GM12872 (cell line): ENCODE measurements around the gene GLOD4.

Experiments
- TF ChIP-seq, protein P1 (sequence below): IDR thresholded peaks from 3 replicates; pipeline ENCODE4 v1.5.1; 2011; ENCODE audit warnings: low read depth, mild to moderate bottlenecking, low read length, moderate library complexity; ENCODE audit not compliant: insufficient read depth

The GLOD4 gene

GRCh38 chr17:774313-774584 is 7.8 kb downstream of the GLOD4 start:
- TF ChIP-seq, protein P1, sequence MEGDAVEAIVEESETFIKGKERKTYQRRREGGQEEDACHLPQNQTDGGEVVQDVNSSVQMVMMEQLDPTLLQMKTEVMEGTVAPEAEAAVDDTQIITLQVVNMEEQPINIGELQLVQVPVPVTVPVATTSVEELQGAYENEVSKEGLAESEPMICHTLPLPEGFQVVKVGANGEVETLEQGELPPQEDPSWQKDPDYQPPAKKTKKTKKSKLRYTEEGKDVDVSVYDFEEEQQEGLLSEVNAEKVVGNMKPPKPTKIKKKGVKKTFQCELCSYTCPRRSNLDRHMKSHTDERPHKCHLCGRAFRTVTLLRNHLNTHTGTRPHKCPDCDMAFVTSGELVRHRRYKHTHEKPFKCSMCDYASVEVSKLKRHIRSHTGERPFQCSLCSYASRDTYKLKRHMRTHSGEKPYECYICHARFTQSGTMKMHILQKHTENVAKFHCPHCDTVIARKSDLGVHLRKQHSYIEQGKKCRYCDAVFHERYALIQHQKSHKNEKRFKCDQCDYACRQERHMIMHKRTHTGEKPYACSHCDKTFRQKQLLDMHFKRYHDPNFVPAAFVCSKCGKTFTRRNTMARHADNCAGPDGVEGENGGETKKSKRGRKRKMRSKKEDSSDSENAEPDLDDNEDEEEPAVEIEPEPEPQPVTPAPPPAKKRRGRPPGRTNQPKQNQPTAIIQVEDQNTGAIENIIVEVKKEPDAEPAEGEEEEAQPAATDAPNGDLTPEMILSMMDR: no peak

DNA sequence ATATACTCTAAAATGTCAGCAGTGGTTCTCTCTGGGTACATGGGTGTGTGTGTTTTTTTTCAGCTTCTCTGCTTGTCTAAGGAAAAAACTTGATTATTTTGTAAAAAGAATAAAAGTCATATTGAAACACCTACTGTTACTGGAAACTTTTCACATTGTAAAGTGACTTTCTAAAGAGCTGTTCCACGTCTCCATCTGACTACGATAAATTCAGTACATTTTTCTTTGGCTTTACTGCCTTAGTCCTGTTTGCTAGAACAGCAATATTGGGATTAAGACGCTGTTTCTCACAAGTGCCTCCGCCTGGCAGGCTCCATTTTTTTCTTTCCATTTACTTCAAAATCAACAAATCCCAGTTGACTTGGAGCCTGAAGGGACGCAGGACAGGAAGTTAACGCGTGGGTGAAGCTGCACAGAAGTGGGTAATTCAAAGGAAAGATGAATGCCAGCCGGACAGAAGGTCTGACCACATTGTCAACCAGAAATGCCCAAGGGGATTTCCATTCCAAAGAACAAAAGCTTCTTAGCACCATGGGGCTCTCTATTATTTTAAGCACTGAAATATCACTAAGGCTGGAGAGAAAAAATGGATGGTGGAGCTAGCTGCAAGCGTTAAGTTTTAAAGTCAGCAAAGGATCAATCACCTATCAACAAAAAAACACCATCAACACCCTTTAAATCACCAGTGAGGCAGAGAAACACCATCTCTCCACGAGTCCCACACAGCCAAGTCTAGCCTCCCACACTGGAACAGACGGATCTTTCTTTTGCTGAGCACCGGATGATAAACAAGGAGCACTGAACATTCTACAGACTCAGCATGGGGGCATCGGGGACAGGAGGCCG is 8.4 kb downstream of the GLOD4 start:
- TF ChIP-seq, protein P1: no peak

- TF ChIP-seq, protein P1: no peak
These were observed 9.1 kb downstream of the GLOD4 start for GRCh38 chr17:773016-773415.

DNA sequence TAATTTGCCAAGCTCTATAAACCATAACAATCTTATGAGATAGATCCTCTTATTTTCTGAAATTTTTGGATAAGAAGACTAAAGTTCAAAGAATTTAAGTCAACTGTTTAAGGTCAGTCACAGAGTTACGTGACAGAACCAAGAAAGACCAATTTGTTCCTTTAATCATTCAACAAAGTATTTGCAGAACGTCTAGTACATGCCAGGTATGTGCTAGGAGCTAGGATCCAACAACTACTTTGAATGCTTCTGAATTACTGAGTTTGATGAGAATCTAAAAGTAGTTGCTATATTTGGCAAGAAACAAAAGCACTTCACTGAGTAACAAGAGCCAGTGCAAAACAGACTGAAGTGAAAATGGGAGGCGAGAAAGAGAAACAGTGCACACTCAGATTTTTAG is 15.0 kb downstream of the GLOD4 start:
- TF ChIP-seq, protein P1: no peak

DNA sequence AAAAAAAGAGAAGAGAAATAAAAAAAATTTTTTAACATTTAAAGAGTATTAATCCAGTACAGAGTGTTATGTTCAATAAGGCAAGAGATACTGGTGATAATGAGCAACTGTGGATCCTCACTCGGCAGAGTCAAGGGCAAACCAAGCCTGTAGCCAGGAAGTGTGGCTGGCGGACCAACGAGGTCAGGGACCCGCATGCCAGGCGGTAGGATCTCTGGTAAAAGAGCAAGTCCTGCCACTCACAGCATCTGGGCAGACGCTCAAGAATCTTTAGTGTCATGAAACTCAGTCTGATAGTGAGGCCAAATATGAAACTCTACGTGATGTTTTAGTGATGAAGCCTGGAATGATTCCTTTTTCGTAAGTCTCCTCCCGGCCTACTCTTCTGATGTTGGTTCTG is 21.7 kb downstream of the GLOD4 start:
- TF ChIP-seq, protein P1: no peak

- TF ChIP-seq, protein P1: no peak
These were observed 22.1 kb downstream of the GLOD4 start for GRCh38 chr17:759964-760363.

DNA sequence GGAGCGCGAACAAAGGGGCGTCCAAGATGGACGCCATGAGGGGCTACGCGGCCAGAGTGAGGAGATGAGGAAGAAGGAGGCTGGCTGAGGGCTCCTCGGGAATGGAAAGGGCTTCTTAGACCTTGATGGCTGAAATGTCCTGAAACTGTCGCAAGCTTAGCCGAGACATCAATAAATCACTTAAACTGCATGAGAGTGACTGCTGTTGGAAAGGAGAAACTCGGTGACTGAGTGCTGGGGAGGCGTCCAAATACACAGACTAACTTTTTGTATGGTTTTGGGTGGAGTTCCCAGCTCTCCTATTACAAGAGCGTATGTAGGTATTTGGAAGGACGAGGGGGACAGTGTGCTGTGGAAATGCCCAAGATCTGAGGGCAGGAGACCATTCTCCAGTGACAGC is 28.7 kb downstream of the GLOD4 start:
- TF ChIP-seq, protein P1: no peak
